HG02571 (cell line): ENCODE measurements around the gene PLPP1.

ENCODE experiments used
- ATAC-seq: cut with Tn5 transposase; IDR thresholded peaks from one replicate; pipeline ENCODE4 v1.9.1; 2021; ENCODE audit warnings: mild to moderate bottlenecking, moderate library complexity; ENCODE audit not compliant: unreplicated experiment

Gene PLPP1

GRCh38 chr5:55411876-55412275 is 122.9 kb downstream of the PLPP1 start:
- ATAC-seq: no peak

GRCh38 chr5:55410845-55411244 is 123.9 kb downstream of the PLPP1 start:
- ATAC-seq: no peak

GRCh38 chr5:55409775-55410174 is 125.0 kb downstream of the PLPP1 start:
- no peak for ATAC-seq

GRCh38 chr5:55407984-55408383 is 126.8 kb downstream of the PLPP1 start:
- no peak for ATAC-seq

- ATAC-seq: no peak
Observed at GRCh38 chr5:55407059-55407684, 127.6 kb downstream of the PLPP1 start.

GRCh38 chr5:55406292-55406691 is 128.5 kb downstream of the PLPP1 start:
- no peak for ATAC-seq

GRCh38 chr5:55402199-55402598 is 132.6 kb downstream of the PLPP1 start:
- ATAC-seq: no peak

- no peak for ATAC-seq
Observed at GRCh38 chr5:55393501-55394175, 141.1 kb downstream of the PLPP1 start.

GRCh38 chr5:55392669-55393068 is 142.1 kb downstream of the PLPP1 start:
- no peak for ATAC-seq

- ATAC-seq: no peak
Observed at GRCh38 chr5:55391707-55392106, 143.1 kb downstream of the PLPP1 start.

GRCh38 chr5:55387865-55388264 is 146.9 kb downstream of the PLPP1 start:
- no peak for ATAC-seq

GRCh38 chr5:55386356-55386755 is 148.4 kb downstream of the PLPP1 start:
- no peak for ATAC-seq

GRCh38 chr5:55385846-55386245 is 148.9 kb downstream of the PLPP1 start:
- no peak for ATAC-seq

- ATAC-seq: no peak
Observed at GRCh38 chr5:55385227-55385626, 149.5 kb downstream of the PLPP1 start.

GRCh38 chr5:55384072-55384471 is 150.7 kb downstream of the PLPP1 start:
- no peak for ATAC-seq

- no peak for ATAC-seq
Observed at GRCh38 chr5:55383254-55383653, 151.5 kb downstream of the PLPP1 start.

GRCh38 chr5:55377810-55378209 is 157.0 kb downstream of the PLPP1 start:
- ATAC-seq: no peak
